Activated T-cell treated with anti-CD3 and anti-CD28 coated beads, Interleukin-2, amount 50 U/mL, for 4 hours (primary cell): Measurements from ENCODE around the gene SH3PXD2B. TPM values are rescaled to one million over a fixed set of nuclear protein-coding genes. Genes with fewer than 3 reads are reported as not detected.
"Not testable (repeated sequence)": the region's sequence is repeated elsewhere in the genome, so short reads cannot be mapped to it uniquely, and the experiment has no call there.

ENCODE experiments used
- ATAC-seq, 2 donors: fragments of 200-7000 bp; cut with Tn5 transposase; one replicate each; pipeline ENCODE4 v1.10.0; 2021
- DNase-seq: peaks from one replicate; pipeline ENCODE4 v3.0.0-alpha.2; 2020
- H3K27me3 Mint-ChIP-seq: one replicate; pipeline ENCODE4 v1.8.0; 2021; ENCODE audit warnings: low read depth, mixed read lengths
- H3K36me3 Mint-ChIP-seq: one replicate; pipeline ENCODE4 v1.8.0; 2022; ENCODE audit warnings: mixed read lengths; ENCODE audit not compliant: insufficient read depth
- H3K4me1 Mint-ChIP-seq: one replicate; pipeline ENCODE4 v1.8.0; 2021; ENCODE audit warnings: low read depth, mixed read lengths
- H3K4me3 Mint-ChIP-seq: one replicate; pipeline ENCODE4 v1.8.0; 2021; ENCODE audit warnings: mild to moderate bottlenecking, moderate library complexity, mixed read lengths
- H3K9me3 Mint-ChIP-seq: one replicate; pipeline ENCODE4 v1.8.0; 2021; ENCODE audit warnings: mixed read lengths
- total RNA-seq, 3 donors: library from RNA; stranded (reverse); gene quantifications; one replicate each; pipeline ENCODE4 v1.2.1, GENCODE V29; 2021

Gene SH3PXD2B
- total RNA-seq, 3 donors from 2014 or later: 0.21 to 0.96 (median 0.92) TPM

DNA sequence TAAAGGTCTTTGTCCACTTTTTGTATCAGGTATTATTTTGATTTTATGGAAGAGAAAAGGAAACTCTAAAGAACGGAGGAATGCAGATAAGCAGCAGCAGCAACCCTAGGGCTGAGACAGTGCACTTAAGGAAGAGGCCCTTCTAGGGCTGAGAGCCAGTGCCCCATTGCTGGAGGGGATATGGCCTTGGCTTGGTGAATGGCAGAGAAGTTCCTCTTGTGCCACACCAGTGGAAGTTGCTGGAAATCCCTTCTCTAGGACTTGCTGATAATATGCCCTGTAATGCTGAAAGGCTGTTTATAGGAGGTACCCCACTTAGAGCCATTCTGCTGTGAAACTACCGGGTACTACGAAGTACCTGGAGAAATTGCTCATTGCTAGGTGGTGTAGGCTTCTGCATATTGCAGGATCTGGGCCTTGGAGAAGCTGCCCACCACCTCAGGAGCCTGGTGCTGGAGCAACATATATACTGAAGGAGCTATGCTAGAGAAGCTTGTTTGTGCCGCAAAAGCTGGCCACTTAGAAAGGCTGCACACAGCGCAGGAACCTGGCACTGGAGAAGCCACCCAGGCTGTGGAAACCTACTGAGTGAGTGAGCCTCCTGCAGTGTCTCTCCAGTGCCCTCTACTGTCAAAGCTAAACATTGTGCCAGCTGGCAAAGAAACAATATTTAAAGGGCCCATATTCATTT lies 161.1 kb downstream of the SH3PXD2B start:
- no peak overlapping the region for H3K4me3 Mint-ChIP-seq
- peak; percentile 99 for ATAC-seq

GRCh38 chr5:172291837-172292236 lies 162.5 kb downstream of the SH3PXD2B start:
- not testable (repeated sequence) for H3K4me3 Mint-ChIP-seq, DNase-seq, ATAC-seq, H3K36me3 Mint-ChIP-seq, H3K27me3 Mint-ChIP-seq, H3K9me3 Mint-ChIP-seq, H3K4me1 Mint-ChIP-seq

More for the DNA sequence above, 161.1 kb downstream of the SH3PXD2B start:
- peak; percentile 49 for DNase-seq
- Mint-ChIP-seq H3K27me3 (no peaks in the 10 kb centered on the region), H3K9me3 (no peaks in the 10 kb centered on the region), H3K36me3 (no peaks in the 10 kb centered on the region), H3K4me1 (peaks cover 2% of the 10 kb centered on the region)

DNA sequence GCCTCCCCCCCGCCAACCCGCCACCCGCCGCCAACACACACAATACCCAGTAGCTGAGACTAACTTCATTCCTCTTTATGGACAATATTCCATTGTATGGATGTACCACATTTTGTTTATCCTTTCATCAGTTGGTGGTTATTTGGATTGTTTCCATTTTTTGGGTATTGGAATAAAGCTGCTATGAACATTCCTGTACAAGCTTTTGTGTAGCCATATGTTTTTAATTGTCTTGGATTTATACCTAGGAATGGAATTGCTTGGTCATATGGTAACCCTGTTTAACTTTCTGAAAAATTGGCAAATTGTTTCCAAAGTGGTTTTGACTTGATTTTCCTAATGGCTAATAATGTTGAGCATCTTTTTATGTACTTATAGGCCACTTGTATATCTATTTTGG lies 165.9 kb downstream of the SH3PXD2B start:
- Mint-ChIP-seq H3K4me3 (no peak overlapping the region), H3K9me3 (no peaks in the 10 kb centered on the region), H3K4me1 (peaks cover 7% of the 10 kb centered on the region), H3K27me3 (no peaks in the 10 kb centered on the region), H3K36me3 (no peaks in the 10 kb centered on the region)
- DNase-seq (no peak), ATAC-seq (no peak)

DNA sequence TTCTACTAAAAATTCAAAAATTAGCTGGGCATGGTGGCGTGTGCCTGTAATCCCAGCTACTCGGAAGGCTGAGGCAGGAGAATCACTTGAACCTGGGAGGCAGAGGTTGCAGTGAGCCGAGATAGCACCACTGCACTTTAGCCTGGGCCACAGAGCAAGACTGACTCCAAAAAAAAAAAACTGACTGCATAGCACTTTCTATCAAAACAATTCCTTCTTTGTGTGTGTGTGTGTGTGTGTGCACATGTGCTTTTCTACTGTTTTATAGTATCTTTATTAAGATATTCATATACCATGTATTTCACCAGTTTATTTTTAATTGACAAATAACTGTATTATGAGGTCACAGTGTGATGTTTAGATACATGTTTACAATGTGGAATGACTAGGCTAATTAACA lies 167.2 kb downstream of the SH3PXD2B start:
- not testable (repeated sequence) for H3K9me3 Mint-ChIP-seq, H3K27me3 Mint-ChIP-seq

DNA sequence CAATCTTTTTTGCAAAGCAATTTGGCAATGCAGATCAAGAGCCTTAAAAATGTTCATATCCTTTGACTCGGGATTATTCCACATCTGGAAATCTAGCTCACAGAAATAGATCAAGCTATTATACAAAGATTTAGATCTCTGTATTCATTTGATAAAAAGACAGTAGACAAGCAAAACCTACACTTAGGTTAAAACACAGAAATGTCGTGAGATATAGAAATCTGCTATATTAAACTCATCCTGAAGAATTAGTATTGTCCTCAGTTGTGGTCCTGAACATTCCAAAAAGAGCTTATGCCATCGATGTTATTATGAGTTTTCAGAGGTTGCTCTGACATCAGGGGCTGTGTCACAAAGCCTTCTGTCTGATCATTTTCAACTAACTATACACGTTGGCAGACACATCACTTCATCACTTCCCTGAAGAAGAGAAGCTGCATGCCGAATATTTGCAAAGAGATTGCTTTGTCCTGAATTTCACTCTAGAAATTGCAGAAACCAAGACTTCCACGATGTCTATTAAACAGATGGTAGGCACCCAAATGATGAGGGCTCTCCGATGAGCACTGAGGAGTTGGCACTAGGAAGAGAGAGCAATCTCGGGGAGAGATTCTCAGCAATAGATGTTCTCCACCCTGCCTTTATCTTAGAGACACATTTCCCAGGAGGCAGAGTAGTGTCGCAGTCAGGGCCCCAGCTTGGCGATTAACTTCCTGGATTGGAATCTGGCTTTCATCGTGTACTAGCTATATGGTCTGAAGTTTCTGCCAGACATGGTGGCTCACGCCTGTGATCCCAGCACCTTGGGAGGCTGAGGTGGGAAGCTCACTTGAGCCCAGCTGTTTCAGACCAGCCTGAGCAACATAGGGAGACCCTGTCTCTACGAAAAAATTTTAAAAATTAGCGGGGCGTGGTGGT lies 168.8 kb downstream of the SH3PXD2B start:
- Mint-ChIP-seq H3K36me3 (no peaks in the 10 kb centered on the region), H3K4me1 (peaks cover 21% of the 10 kb centered on the region), H3K27me3 (no peaks in the 10 kb centered on the region), H3K9me3 (no peaks in the 10 kb centered on the region), H3K4me3 (peak overlapping the region; percentile 83)
- DNase-seq: no peak
- ATAC-seq: no peak

More for the DNA sequence above, 167.2 kb downstream of the SH3PXD2B start:
- peaks cover 12% of the 10 kb centered on the region for H3K4me1 Mint-ChIP-seq
- not testable (repeated sequence) for H3K36me3 Mint-ChIP-seq, DNase-seq, H3K4me3 Mint-ChIP-seq, ATAC-seq

GRCh38 chr5:172284611-172284980 lies 169.7 kb downstream of the SH3PXD2B start:
- Mint-ChIP-seq H3K27me3 (no peaks in the 10 kb centered on the region), H3K9me3 (no peaks in the 10 kb centered on the region), H3K36me3 (peaks cover under 1% of the 10 kb centered on the region), H3K4me3 (peak overlapping the region; percentile 83), H3K4me1 (peaks cover 21% of the 10 kb centered on the region)
- no peak for DNase-seq
- no peak for ATAC-seq

DNA sequence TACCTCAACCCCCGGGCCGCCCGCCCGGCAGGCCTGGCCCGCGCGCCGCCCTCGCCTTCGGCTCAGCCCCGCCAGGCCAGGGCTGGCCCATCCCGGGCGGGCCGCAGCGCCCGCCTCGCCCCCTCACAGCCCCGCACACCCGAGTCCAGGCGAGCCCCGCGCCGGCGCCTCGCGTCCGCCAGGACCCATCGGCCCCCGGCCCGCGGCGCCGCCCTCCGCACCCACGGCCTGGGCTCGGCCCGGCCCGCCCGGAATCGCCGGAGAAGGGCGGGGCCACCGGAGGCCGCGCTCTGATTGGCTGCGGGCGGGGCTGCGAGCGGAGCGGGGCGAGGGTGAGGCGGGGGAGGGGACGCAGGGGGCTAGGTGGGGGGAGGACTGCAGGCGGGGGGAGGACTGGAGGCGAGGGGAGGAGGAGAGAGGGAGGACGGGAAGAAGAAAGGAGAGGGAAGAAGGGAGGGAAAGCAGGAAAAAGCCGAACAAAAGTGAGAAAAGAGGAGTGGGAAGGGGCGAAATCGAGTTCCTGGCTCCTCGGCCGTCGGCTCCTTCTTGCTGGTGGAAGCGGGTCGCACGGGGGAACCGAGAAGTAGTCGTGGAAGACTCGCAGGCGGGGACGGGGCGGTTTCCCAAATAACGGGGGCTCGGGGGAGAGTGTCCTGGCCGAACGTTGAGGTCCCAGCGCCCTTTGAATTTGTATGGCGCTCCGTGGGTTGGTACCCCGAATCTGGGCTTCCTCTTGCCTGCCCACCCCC lies 170.3 kb downstream of the SH3PXD2B start:
- ATAC-seq: peak; percentile 93
- peak; percentile 72 for DNase-seq
- Mint-ChIP-seq H3K4me1 (peaks cover 23% of the 10 kb centered on the region), H3K27me3 (no peaks in the 10 kb centered on the region), H3K4me3 (peak overlapping the region; percentile 83), H3K9me3 (no peaks in the 10 kb centered on the region), H3K36me3 (peaks cover 1% of the 10 kb centered on the region)

DNA sequence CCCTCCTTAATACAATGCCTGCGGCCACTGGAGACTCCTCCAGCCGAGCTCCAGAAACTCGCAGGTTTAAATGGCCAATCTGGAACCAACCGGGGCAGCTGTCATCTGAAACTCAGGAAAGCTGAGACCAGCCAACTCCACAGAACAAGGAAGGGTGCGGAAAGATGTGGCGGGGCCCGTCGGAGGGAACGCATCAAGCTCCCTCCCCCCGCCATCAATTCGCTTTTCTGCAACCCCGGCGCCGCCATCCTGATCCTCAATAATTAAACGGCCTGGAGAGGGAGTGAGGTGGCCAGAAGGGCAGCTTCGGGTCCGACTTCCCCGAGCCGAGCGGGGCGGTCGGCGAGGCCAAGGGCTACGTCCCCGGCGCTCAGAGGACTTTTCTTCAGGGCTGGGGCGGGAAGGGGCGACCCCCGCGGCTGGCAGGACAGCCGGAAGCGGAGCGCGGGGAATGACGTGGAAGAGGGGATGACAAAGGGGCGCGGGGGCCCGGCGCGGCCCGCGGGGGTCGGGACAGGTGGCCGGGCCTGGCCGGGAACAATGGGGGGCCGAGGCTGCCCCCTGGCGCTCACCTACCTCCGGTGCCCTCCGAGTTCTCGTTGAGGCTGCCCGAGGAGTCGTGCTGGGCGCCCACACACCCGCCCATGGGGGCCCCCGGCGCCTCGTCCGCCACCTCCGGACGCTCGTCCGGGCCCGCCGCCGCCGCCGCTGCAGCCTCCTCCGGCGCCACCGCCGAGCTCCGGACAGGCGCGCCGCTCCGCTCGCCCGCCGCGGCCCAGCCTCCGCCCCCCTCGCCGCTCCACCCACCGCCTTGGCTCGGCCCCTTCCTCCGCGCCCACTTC lies 171.1 kb downstream of the SH3PXD2B start, which contains the start of gene UBTD2:
UBTD2 (minus strand) TSS at position 745 of the 842 bp plus-strand sequence; CDS start at position 646, 99 bp downstream.
- H3K36me3 Mint-ChIP-seq: peaks cover 1% of the 10 kb centered on the region
- peak; percentile 87 to 90 for ATAC-seq
- peak within 1 kb of the TSS; percentile 87 for H3K4me3 Mint-ChIP-seq

DNA sequence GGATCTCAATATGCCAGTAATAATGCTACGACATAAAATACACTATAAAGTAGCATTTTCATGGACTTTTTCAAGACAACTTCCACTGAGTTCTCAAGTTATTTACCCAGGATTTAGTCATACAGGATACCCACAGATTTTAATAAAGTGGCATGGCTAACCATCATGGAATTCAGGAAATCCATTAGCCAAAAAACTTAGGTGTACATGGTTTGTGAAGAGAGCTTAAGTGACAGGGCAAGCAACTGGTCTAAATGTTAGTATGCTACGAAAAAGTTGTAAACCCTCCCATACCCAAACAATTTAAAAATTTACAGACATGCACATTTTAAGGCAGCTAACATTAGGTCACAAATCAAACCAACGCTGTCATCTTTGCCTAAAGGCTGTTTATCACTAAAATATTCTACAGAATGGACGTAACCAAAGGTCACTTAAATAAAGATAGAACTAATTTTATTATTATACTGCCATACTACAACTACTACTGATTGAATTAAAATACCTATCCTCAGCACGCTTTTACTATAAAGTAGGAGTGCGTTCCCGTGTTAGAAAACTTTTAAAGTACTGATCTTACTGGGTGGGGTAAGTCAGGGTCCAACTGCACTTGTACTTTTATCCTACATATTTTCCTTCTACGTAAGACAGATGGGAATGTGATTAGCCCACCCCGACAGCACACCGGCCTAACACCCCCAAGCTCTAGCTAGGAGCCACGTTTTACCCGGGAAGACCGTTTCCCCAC lies 171.9 kb downstream of the SH3PXD2B start:
- Mint-ChIP-seq H3K4me3 (peak overlapping the region; percentile 87), H3K4me1 (peaks cover 30% of the 10 kb centered on the region), H3K27me3 (no peaks in the 10 kb centered on the region), H3K36me3 (peaks cover 4% of the 10 kb centered on the region), H3K9me3 (no peaks in the 10 kb centered on the region)
- DNase-seq (no peak), ATAC-seq (no peak)

More for the DNA sequence above, 171.1 kb downstream of the SH3PXD2B start, which contains the start of gene UBTD2:
- Mint-ChIP-seq H3K4me1 (peaks cover 23% of the 10 kb centered on the region), H3K27me3 (no peaks in the 10 kb centered on the region), H3K9me3 (no peaks in the 10 kb centered on the region)
- DNase-seq: peak; percentile 64

GRCh38 chr5:172281346-172281745 lies 173.0 kb downstream of the SH3PXD2B start:
- DNase-seq (no peak), ATAC-seq (no peak)
- H3K4me1 Mint-ChIP-seq: peaks cover 33% of the 10 kb centered on the region
- H3K27me3 Mint-ChIP-seq: no peaks in the 10 kb centered on the region
- H3K36me3 Mint-ChIP-seq: peaks cover 5% of the 10 kb centered on the region
- no peaks in the 10 kb centered on the region for H3K9me3 Mint-ChIP-seq
- H3K4me3 Mint-ChIP-seq: peak overlapping the region; percentile 87

GRCh38 chr5:172280929-172281328 lies 173.4 kb downstream of the SH3PXD2B start:
- Mint-ChIP-seq H3K36me3 (peaks cover 7% of the 10 kb centered on the region), H3K27me3 (no peaks in the 10 kb centered on the region), H3K4me1 (peaks cover 37% of the 10 kb centered on the region), H3K9me3 (no peaks in the 10 kb centered on the region), H3K4me3 (no peak overlapping the region)
- ATAC-seq: no peak
- DNase-seq: no peak

DNA sequence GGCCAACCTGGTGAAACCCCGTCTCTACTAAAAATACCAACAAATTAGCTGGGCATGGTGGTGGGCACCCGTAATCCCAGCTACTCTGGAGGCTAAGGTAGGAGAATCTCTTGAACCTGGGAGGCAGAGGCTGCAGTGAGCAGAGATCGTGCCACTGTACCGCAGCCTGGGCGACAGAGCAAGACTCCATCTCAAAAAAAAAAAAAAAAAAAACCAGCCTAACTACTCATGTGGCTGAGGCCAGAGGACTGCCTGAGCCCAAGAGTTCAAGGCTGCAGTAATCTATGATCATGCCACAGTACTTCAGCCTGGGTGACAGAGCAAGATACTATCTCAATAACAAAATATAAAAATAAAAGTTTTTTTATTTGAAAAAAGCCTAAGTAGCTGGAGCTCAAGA lies 174.0 kb downstream of the SH3PXD2B start:
- Mint-ChIP-seq H3K4me1 (peaks cover 43% of the 10 kb centered on the region), H3K9me3 (no peaks in the 10 kb centered on the region), H3K27me3 (no peaks in the 10 kb centered on the region), H3K4me3 (no peak overlapping the region), H3K36me3 (peaks cover 7% of the 10 kb centered on the region)
- no peak for DNase-seq
- no peak for ATAC-seq

DNA sequence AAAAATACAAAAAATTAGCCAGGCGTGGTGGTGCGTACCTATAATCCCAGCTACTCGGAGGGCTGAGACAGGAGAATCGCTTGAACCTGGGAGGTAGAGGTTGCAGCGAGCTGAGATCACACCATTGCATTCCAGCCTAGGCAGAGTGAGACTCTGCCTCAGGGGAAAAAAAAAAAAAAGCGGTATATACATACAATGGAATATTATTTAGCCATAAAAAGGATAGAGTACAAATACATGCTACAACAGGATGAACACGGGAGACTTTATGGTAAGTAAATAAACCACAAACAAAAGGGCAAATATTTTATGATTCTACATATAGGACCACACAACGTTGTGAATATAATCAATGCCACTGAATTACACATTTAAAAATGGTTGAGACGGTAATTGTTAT lies 176.0 kb downstream of the SH3PXD2B start:
- Mint-ChIP-seq H3K27me3 (no peaks in the 10 kb centered on the region), H3K4me3 (no peak overlapping the region), H3K36me3 (peaks cover 9% of the 10 kb centered on the region), H3K4me1 (peaks cover 53% of the 10 kb centered on the region), H3K9me3 (no peaks in the 10 kb centered on the region)
- DNase-seq (no peak), ATAC-seq (no peak)
